ENCODE data around the gene NUDT6. TPM values are rescaled to one million over a fixed set of nuclear protein-coding genes. Genes with fewer than 3 reads are reported as not detected.
"Not testable (repeated sequence)": the region's sequence is repeated elsewhere in the genome, so short reads cannot be mapped to it uniquely, and the experiment has no call there.

Gene NUDT6
- total RNA-seq, 1 experiment from 2014 or later: 6.1 TPM

- TF ChIP-seq EZH2 (IDR thresholded peaks at IDR 0.05; ENCODE audit: borderline replicate concordance, low read depth, low read length, poor library complexity, severe bottlenecking) (no peak), CTCF (conservative IDR thresholded peaks at IDR 0.05; ENCODE audit: low read depth, low read length) (no peak)
- ChIA-PET CTCF (no interaction called here), POLR2A (ENCODE audit: low non-redundant PET) (no interaction called here)
- Histone ChIP-seq H3K4me1 (ENCODE audit: insufficient read depth, low read length, poor library complexity, severe bottlenecking) (peaks cover 14% of the 10 kb centered on the region), H3K27ac (ENCODE audit: low read depth, low read length, poor library complexity, severe bottlenecking) (no peak overlapping the region), H3K9me3 (ENCODE audit: low read depth, low read length, poor library complexity, severe bottlenecking) (no peaks in the 10 kb centered on the region), H3K4me3 (ENCODE audit: low read depth, low read length, poor library complexity, severe bottlenecking) (no peak overlapping the region), H3K36me3 (ENCODE audit: insufficient read depth, low read length, poor library complexity, severe bottlenecking) (no peaks in the 10 kb centered on the region), H3K27me3 (replicated peaks; ENCODE audit: insufficient read depth, low read depth, low read length, poor library complexity) (no peaks in the 10 kb centered on the region)
- intact Hi-C loops (cut with micrococcal nuclease; ENCODE audit: unreplicated experiment): no loop called here
- no peak for DNase-seq (ENCODE audit: low spot score)
- BruUV-seq (replicated peaks): no TSS peak
Observed at GRCh38 chr4:122847931-122848330, 74.5 kb downstream of the NUDT6 start.

- BruUV-seq (replicated peaks): no TSS peak
- H3K4me1 ChIP-seq (ENCODE audit: insufficient read depth, low read length, poor library complexity, severe bottlenecking): peaks cover 28% of the 10 kb centered on the region
- ChIA-PET CTCF (no interaction called here), POLR2A (ENCODE audit: low non-redundant PET) (no interaction called here)
- H3K27me3 ChIP-seq (replicated peaks; ENCODE audit: insufficient read depth, low read depth, low read length, poor library complexity): no peaks in the 10 kb centered on the region
- DNase-seq (ENCODE audit: low spot score): no peak
- no peaks in the 10 kb centered on the region for H3K36me3 ChIP-seq (ENCODE audit: insufficient read depth, low read length, poor library complexity, severe bottlenecking)
- TF ChIP-seq CTCF (conservative IDR thresholded peaks at IDR 0.05; ENCODE audit: low read depth, low read length) (no peak), EZH2 (IDR thresholded peaks at IDR 0.05; ENCODE audit: borderline replicate concordance, low read depth, low read length, poor library complexity, severe bottlenecking) (no peak)
- H3K4me3 ChIP-seq (ENCODE audit: low read depth, low read length, poor library complexity, severe bottlenecking): no peak overlapping the region
- no peaks in the 10 kb centered on the region for H3K9me3 ChIP-seq (ENCODE audit: low read depth, low read length, poor library complexity, severe bottlenecking)
- H3K27ac ChIP-seq (ENCODE audit: low read depth, low read length, poor library complexity, severe bottlenecking): no peak overlapping the region
- intact Hi-C loops (cut with micrococcal nuclease; ENCODE audit: unreplicated experiment): no loop called here
Observed at GRCh38 chr4:122845760-122846159, 76.6 kb downstream of the NUDT6 start.

GRCh38 chr4:122845066-122845465 lies 77.3 kb downstream of the NUDT6 start:
- CTCF ChIA-PET: no interaction called here
- H3K9me3 ChIP-seq (ENCODE audit: low read depth, low read length, poor library complexity, severe bottlenecking): no peaks in the 10 kb centered on the region
- BruUV-seq (replicated peaks): no TSS peak
- H3K4me3 ChIP-seq (ENCODE audit: low read depth, low read length, poor library complexity, severe bottlenecking): no peak overlapping the region
- DNase-seq (ENCODE audit: low spot score): no peak
- H3K27me3 ChIP-seq (replicated peaks; ENCODE audit: insufficient read depth, low read depth, low read length, poor library complexity): no peaks in the 10 kb centered on the region
- no peak for TF ChIP-seq CTCF (conservative IDR thresholded peaks at IDR 0.05; ENCODE audit: low read depth, low read length)
- no peak for TF ChIP-seq EZH2 (IDR thresholded peaks at IDR 0.05; ENCODE audit: borderline replicate concordance, low read depth, low read length, poor library complexity, severe bottlenecking)
- POLR2A ChIA-PET (ENCODE audit: low non-redundant PET): no interaction called here
- H3K4me1 ChIP-seq (ENCODE audit: insufficient read depth, low read length, poor library complexity, severe bottlenecking): peaks cover 28% of the 10 kb centered on the region
- H3K27ac ChIP-seq (ENCODE audit: low read depth, low read length, poor library complexity, severe bottlenecking): no peak overlapping the region
- intact Hi-C loops (cut with micrococcal nuclease; ENCODE audit: unreplicated experiment): no loop called here
- no peaks in the 10 kb centered on the region for H3K36me3 ChIP-seq (ENCODE audit: insufficient read depth, low read length, poor library complexity, severe bottlenecking)

GRCh38 chr4:122844391-122844790 lies 78.0 kb downstream of the NUDT6 start:
- POLR2A ChIA-PET (ENCODE audit: low non-redundant PET); DNase-seq (ENCODE audit: low spot score); BruUV-seq (replicated peaks); H3K27ac ChIP-seq (ENCODE audit: low read depth, low read length, poor library complexity, severe bottlenecking); CTCF ChIA-PET; H3K4me3 ChIP-seq (ENCODE audit: low read depth, low read length, poor library complexity, severe bottlenecking); intact Hi-C loops (cut with micrococcal nuclease; ENCODE audit: unreplicated experiment); H3K27me3 ChIP-seq (replicated peaks; ENCODE audit: insufficient read depth, low read depth, low read length, poor library complexity); H3K9me3 ChIP-seq (ENCODE audit: low read depth, low read length, poor library complexity, severe bottlenecking); H3K36me3 ChIP-seq (ENCODE audit: insufficient read depth, low read length, poor library complexity, severe bottlenecking): not testable (repeated sequence)
- H3K4me1 ChIP-seq (ENCODE audit: insufficient read depth, low read length, poor library complexity, severe bottlenecking): peaks cover 28% of the 10 kb centered on the region

All from A673 (cell line).